DND-41 (cell line): ENCODE results near the gene SRD5A1.

Experiments used
- CTCF ChIP-seq: IDR thresholded peaks from 2 replicates; pipeline ENCODE4 v1.5.1; 2012; ENCODE audit warnings: borderline replicate concordance, low read length, moderate library complexity, mild to moderate bottlenecking; ENCODE audit not compliant: poor library complexity, severe bottlenecking; ENCODE audit errors: extremely low read depth
- EZH2 ChIP-seq: IDR thresholded peaks from 3 replicates; pipeline ENCODE4 v1.6.1; 2012; ENCODE audit warnings: borderline replicate concordance, low read depth, mild to moderate bottlenecking, moderate library complexity, low read length, inconsistent platforms; ENCODE audit not compliant: severe bottlenecking

GRCh38 chr5:6634306-6634705, 1.1 kb downstream of the SRD5A1 start:
- TF ChIP-seq CTCF (no peak), EZH2 (no peak)
